GM13976 (cell line): Measurements from ENCODE around the gene CDC123.

ENCODE experiments used
- DNase-seq: peaks from one replicate; pipeline ENCODE4 v3.0.0; 2012; ENCODE audit warnings: low spot score
- in situ Hi-C: fragments of 300-500 bp; cut with MboI; formaldehyde crosslinking; loops from one replicate; pipeline ENCODE4 v1.12.0; 2022; ENCODE audit warnings: low sequenced_read_pairs, mixed read lengths, inconsistent platforms; ENCODE audit not compliant: unreplicated experiment
- TF ChIP-seq, protein P1 (sequence below): IDR thresholded peaks from 2 replicates; pipeline ENCODE4 v1.5.1; 2012; ENCODE audit warnings: borderline replicate concordance, mild to moderate bottlenecking; ENCODE audit not compliant: insufficient read depth; ENCODE audit errors: extremely low read depth, missing control alignments, control extremely low read depth

CDC123 gene

DNA sequence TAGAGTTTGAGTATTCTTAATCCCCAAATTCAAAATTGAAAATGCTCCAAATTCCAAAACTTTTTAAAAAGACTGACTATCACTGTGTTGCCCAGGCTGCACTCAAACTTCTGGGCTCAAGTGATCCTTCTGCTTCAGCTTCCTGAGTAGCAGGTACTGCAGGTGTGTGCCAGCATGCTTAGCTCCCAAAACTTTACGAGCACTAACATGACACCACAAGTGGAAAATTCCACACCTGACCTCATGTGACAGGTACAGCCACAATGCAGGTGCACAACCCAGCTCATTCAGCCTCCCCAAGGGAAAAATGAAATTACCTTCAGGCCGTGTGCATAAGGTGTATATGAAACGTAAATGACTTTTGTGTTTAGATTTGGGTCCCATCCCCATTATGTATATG is 16.5 kb downstream of the CDC123 start:
- no peak for DNase-seq
- TF ChIP-seq, protein P1, sequence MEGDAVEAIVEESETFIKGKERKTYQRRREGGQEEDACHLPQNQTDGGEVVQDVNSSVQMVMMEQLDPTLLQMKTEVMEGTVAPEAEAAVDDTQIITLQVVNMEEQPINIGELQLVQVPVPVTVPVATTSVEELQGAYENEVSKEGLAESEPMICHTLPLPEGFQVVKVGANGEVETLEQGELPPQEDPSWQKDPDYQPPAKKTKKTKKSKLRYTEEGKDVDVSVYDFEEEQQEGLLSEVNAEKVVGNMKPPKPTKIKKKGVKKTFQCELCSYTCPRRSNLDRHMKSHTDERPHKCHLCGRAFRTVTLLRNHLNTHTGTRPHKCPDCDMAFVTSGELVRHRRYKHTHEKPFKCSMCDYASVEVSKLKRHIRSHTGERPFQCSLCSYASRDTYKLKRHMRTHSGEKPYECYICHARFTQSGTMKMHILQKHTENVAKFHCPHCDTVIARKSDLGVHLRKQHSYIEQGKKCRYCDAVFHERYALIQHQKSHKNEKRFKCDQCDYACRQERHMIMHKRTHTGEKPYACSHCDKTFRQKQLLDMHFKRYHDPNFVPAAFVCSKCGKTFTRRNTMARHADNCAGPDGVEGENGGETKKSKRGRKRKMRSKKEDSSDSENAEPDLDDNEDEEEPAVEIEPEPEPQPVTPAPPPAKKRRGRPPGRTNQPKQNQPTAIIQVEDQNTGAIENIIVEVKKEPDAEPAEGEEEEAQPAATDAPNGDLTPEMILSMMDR: no peak
- in situ Hi-C loops: no loop called here

DNA sequence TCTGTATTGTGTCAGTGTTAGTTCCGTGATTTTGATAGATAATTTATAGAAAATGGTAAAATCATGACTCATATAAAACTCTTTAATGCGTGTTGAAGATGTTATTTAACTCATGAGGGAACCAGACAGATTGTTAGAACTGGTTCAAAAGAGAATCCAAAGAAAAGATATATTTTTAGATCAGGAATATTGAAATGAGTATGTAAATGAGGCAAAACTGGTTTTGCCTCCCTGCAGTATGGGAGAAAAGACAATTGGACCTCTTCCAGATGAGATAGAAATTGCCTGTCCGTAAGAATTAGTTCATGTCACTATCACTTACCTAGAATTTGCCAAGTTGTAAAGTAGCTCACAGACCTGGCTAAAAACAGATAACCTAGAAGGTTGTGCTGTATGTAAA is 17.6 kb downstream of the CDC123 start:
- in situ Hi-C loops: no loop called here
- no peak for DNase-seq
- TF ChIP-seq, protein P1: no peak

DNA sequence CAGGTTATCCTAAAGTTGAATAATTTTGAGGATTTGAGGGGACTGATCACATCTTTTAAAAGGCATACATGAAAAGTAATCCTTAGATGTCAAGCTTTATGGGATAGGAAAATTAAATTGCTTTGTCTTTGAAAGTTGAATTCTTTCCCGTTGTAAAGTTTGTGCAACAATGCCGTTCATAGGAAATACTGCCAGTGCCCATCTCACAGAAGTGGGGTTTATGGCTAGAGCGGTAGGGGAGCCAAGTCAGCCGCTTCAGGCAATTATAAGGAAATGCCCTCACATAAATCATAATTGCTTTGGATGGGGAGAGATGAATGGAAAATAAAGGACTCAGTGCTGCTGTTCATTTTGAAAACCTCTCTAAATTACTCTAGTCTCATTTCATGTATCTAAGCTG is 18.1 kb downstream of the CDC123 start:
- in situ Hi-C loops: no loop called here
- no peak for DNase-seq
- TF ChIP-seq, protein P1: no peak

DNA sequence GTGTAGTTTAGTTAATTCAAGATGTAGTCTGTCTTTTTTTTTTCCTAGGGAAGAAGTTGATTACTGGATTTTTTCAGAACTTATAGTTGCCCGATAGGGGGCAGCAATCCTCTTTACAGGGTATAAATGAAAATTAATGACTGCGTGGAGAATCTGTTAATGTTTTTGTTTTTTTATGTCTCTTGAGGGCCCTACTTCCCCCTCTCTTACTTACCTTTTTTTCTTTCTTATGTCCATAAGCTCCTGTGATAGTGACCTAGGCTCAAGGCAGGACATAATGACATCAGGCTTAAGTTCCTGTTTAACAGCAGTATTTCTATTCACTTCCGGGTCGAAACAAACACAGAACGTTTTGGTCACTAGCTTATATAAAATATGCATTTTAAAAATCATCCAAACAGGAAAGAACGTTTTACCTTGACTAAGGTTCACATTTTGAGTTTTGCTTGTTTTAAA is 18.8 kb downstream of the CDC123 start:
- in situ Hi-C loops: no loop called here

DNA sequence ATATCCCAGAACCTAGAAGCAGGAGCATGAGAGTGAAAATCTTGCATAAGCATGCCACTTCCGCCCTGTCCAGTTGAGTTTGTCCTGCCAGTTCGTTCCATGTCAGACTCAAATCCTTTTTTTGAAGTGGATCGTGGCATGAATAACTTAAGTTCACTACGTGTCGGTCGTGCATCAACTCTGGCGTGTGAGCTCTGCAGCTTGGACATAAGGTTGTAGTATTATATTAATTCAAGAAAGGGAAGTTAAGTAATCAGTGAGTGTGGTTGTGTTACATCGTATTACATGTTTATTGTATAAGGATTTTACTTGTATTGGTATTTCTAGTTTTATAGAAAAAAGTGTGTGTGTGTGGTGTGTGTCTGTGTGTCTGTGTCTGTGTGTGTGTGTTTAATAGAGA is 23.0 kb downstream of the CDC123 start:
- TF ChIP-seq, protein P1: no peak
- in situ Hi-C loops: no loop called here
- no peak for DNase-seq

More for the DNA sequence above, 18.8 kb downstream of the CDC123 start:
- TF ChIP-seq, protein P1: peak; percentile 32
- DNase-seq: no peak

DNA sequence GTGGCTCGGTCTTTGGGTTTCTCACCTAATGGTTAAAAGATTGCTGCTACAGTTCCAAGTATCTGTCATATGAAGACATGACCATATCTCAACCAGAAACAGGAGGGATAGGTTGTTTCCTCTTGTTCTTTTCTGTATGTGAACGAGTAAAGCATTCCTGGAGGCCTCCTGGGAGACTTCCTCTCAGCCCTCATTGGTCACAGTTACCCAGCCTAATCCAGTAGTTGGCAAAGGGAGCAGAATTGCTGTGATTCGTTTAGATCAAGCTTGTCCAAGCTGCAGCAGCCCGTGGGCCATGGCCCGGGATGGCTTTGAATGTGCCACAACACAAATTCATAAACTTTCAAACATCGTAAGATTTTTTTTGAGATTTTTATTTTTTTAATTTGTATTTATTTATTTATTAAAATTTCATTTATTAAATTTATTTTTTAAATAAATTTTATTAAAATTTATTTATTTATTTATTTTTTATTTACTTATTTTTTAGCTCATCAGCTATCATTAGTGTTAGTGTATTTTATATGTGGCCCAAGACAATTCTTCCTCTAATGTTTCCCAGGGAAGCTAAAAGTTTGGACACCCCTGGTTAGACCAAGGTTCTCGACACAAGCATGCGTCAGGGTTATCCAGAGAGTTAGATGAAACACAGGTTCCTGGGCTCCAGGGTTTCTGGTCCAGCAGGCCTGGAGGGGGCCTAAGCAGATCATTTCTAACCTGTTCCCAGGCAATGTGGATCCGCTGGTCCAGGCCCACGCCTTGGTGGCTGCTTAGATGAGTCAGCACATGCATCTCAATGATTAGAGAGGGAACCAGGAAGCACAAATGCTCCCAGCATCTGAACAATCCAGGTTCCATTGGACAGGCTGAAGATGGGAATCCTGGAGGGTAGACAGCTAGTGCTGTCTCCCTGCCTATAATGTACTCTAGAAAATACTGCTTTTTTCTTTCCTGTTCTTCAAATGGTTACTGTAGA is 25.6 kb downstream of the CDC123 start:
- in situ Hi-C loops: no loop called here
- no peak for DNase-seq

More for the DNA sequence above, 25.6 kb downstream of the CDC123 start:
- TF ChIP-seq, protein P1: no peak
